ENCODE measurements around the gene FAM200C. TPM values are rescaled to one million over a fixed set of nuclear protein-coding genes. Genes with fewer than 3 reads are reported as not detected.

FAM200C gene
- total RNA-seq, 1 experiment from 2014 or later = 3.2 TPM

GRCh38 chr5:160367885-160368284 is 32.0 kb downstream of the FAM200C start:
- H3K4me1 ChIP-seq = no peaks in the 10 kb centered on the region
- H3K27me3 Mint-ChIP-seq (ENCODE audit: insufficient read depth, unreplicated experiment) = peaks cover 15% of the 10 kb centered on the region
- POLR2A ChIA-PET = no interaction called here
- no peak for TF ChIP-seq CTCF (IDR thresholded peaks at IDR 0.05; ENCODE audit: insufficient read depth in 1 of 2, low read depth in 1 of 2, low read length in 1 of 2, severe bottlenecking in 1 of 2, unreplicated experiment in 1 of 2)
- CTCF ChIA-PET = no interaction called here
- DNase-seq = no peak
- H3K36me3 Mint-ChIP-seq (ENCODE audit: insufficient read depth, unreplicated experiment) = no peaks in the 10 kb centered on the region
- no peak overlapping the region for H3K27ac Mint-ChIP-seq (ENCODE audit: unreplicated experiment)
- H3K36me3 ChIP-seq (ENCODE audit: control insufficient read depth, insufficient read depth, low read length) = no peaks in the 10 kb centered on the region
- intact Hi-C loops (cut with micrococcal nuclease; ENCODE audit: unreplicated experiment) = no loop called here
- no peaks in the 10 kb centered on the region for H3K27me3 ChIP-seq (replicated peaks; ENCODE audit: control insufficient read depth, insufficient read depth, low read length)
- H3K4me3 Mint-ChIP-seq (ENCODE audit: unreplicated experiment) = no peak overlapping the region
- no TSS peak for BruUV-seq (replicated peaks)
- H3K9me3 Mint-ChIP-seq (ENCODE audit: unreplicated experiment) = no peaks in the 10 kb centered on the region
- H3K9me3 ChIP-seq = no peaks in the 10 kb centered on the region
- H3K4me1 Mint-ChIP-seq (ENCODE audit: low read depth, unreplicated experiment) = peaks cover 6% of the 10 kb centered on the region
- no peak overlapping the region for H3K4me3 ChIP-seq (ENCODE audit: low read depth, low read length)

- ChIA-PET CTCF (no interaction called here), POLR2A (interaction anchor here (0.5 to 0.6 kb wide), 2 partner anchors 13 to 359 kb away, joined by 3 to 4 read pairs; partner anchors contain the start of gene TTC1)
- no peaks in the 10 kb centered on the region for H3K36me3 ChIP-seq (ENCODE audit: control insufficient read depth, insufficient read depth, low read length)
- no TSS peak for BruUV-seq (replicated peaks)
- Mint-ChIP-seq H3K4me3 (ENCODE audit: unreplicated experiment) (no peak overlapping the region), H3K36me3 (ENCODE audit: insufficient read depth, unreplicated experiment) (no peaks in the 10 kb centered on the region), H3K27ac (ENCODE audit: unreplicated experiment) (no peak overlapping the region), H3K4me1 (ENCODE audit: low read depth, unreplicated experiment) (peaks cover 6% of the 10 kb centered on the region), H3K27me3 (ENCODE audit: insufficient read depth, unreplicated experiment) (peaks cover 15% of the 10 kb centered on the region), H3K9me3 (ENCODE audit: unreplicated experiment) (no peaks in the 10 kb centered on the region)
- no peaks in the 10 kb centered on the region for H3K9me3 ChIP-seq
- intact Hi-C loops (cut with micrococcal nuclease; ENCODE audit: unreplicated experiment) = no loop called here
- no peak overlapping the region for H3K4me3 ChIP-seq (ENCODE audit: low read depth, low read length)
- no peak for DNase-seq
- no peaks in the 10 kb centered on the region for H3K4me1 ChIP-seq
- no peaks in the 10 kb centered on the region for H3K27me3 ChIP-seq (replicated peaks; ENCODE audit: control insufficient read depth, insufficient read depth, low read length)
- TF ChIP-seq CTCF (IDR thresholded peaks at IDR 0.05; ENCODE audit: insufficient read depth in 1 of 2, low read depth in 1 of 2, low read length in 1 of 2, severe bottlenecking in 1 of 2, unreplicated experiment in 1 of 2) = no peak
These were observed 32.6 kb downstream of the FAM200C start for GRCh38 chr5:160367261-160367660.

GRCh38 chr5:160366230-160366629 is 33.6 kb downstream of the FAM200C start:
- BruUV-seq (replicated peaks) = no TSS peak
- Histone ChIP-seq H3K4me1 (no peaks in the 10 kb centered on the region), H3K36me3 (ENCODE audit: control insufficient read depth, insufficient read depth, low read length) (no peaks in the 10 kb centered on the region), H3K9me3 (no peaks in the 10 kb centered on the region), H3K27me3 (replicated peaks; ENCODE audit: control insufficient read depth, insufficient read depth, low read length) (no peaks in the 10 kb centered on the region), H3K4me3 (ENCODE audit: low read depth, low read length) (no peak overlapping the region)
- Mint-ChIP-seq H3K4me3 (ENCODE audit: unreplicated experiment) (no peak overlapping the region), H3K27me3 (ENCODE audit: insufficient read depth, unreplicated experiment) (peaks cover 15% of the 10 kb centered on the region), H3K9me3 (ENCODE audit: unreplicated experiment) (no peaks in the 10 kb centered on the region), H3K27ac (ENCODE audit: unreplicated experiment) (no peak overlapping the region), H3K4me1 (ENCODE audit: low read depth, unreplicated experiment) (peaks cover 6% of the 10 kb centered on the region), H3K36me3 (ENCODE audit: insufficient read depth, unreplicated experiment) (no peaks in the 10 kb centered on the region)
- intact Hi-C loops (cut with micrococcal nuclease; ENCODE audit: unreplicated experiment) = no loop called here
- POLR2A ChIA-PET = no interaction called here
- DNase-seq = no peak
- TF ChIP-seq CTCF (IDR thresholded peaks at IDR 0.05; ENCODE audit: insufficient read depth in 1 of 2, low read depth in 1 of 2, low read length in 1 of 2, severe bottlenecking in 1 of 2, unreplicated experiment in 1 of 2) = no peak
- CTCF ChIA-PET = no interaction called here

All from Caco-2 (cell line).